ENCODE data around the gene NVL. TPM values are rescaled to one million over a fixed set of nuclear protein-coding genes. Genes with fewer than 3 reads are reported as not detected.
A peak's percentile ranks its signal among the peaks of the same experiment; 100 is the strongest.

NVL gene
- total and polyA plus RNA-seq, 7 experiments from 2014 or later: 16.1 to 48.6 (median 24.7) TPM

DNA sequence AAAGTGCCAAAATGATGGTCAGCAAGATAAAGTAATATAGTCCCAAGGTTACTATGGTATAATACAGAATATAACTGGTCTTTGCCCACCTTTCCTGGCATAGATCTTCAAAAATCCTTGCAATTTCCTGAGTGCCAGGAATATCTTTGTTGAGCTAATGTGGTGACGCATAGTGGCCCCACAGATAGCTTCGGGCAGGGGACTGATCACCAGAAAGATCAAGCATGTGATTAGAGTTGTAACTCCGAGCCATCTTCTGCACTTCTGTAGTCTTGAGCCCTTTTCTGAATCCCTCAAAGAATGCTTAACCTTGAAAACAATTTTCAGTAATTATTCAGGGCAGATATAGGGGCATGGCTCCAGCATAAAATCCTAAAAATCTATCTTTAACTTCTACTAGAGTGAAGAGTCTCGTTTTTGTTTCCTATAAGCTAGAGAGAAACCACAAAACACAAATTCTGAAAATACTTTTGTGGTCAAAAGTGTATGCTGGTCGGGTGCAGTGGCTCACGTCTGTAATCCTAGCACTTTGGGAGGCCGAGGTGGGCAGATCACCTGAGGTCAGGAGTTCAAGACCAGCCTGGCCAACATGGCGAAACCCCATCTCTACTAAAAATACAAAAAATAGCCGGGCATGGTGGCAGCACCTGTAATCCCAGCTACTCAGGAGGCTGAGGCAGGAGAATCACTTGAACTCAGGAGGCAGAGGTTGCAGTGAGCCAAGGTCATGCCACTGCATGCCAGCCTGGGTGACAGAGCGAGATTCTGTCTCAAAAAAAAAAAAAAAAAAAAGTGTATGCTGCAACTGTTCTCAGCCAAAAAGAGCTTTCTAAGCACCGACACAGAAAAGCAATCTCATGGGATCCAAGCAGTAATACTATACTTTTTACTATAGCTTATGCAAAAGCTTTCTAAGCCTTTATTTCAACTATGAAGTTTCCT, 62.8 kb downstream of the NVL start:
- DNase-seq (no peak), ATAC-seq (no peak)
- Mint-ChIP-seq H3K4me1 (peaks cover 6 to 42% (median 8%) of the 10 kb centered on the region in 7 donors), H3K27me3 (no peaks in the 10 kb centered on the region), H3K36me3 (peaks cover 11 to 42% (median 23%) of the 10 kb centered on the region in 5 donors), H3K9me3 (no peaks in the 10 kb centered on the region), H3K27ac (peak overlapping the region in 2 of 9 donors; percentile 14 to 56), H3K4me3 (peak overlapping the region in 1 of 10 donors; percentile 13)
- Histone ChIP-seq H3K4me3 (ENCODE audit: low read length) (no peak overlapping the region), H3K36me3 (ENCODE audit: control insufficient read depth in 2 of 3, insufficient read depth in 3 of 3, low read length in 3 of 3) (peaks cover 0 to 30% (median 7%) of the 10 kb centered on the region in 3 experiments), H3K9me3 (ENCODE audit: control insufficient read depth in 2 of 3, low read length in 3 of 3) (no peaks in the 10 kb centered on the region), H3K4me1 (ENCODE audit: control insufficient read depth in 2 of 2, insufficient read depth in 2 of 2, low read length in 2 of 2) (no peaks in the 10 kb centered on the region), H3K27me3 (ENCODE audit: control insufficient read depth in 2 of 2, insufficient read depth in 2 of 2, low read length in 2 of 2) (no peaks in the 10 kb centered on the region), H3K27ac (ENCODE audit: low read depth, low read length) (no peak overlapping the region)
- CTCF ChIA-PET: no interaction called here
- POLR2A ChIA-PET: no interaction called here
- intact Hi-C loops (cut with micrococcal nuclease): no loop called here

DNA sequence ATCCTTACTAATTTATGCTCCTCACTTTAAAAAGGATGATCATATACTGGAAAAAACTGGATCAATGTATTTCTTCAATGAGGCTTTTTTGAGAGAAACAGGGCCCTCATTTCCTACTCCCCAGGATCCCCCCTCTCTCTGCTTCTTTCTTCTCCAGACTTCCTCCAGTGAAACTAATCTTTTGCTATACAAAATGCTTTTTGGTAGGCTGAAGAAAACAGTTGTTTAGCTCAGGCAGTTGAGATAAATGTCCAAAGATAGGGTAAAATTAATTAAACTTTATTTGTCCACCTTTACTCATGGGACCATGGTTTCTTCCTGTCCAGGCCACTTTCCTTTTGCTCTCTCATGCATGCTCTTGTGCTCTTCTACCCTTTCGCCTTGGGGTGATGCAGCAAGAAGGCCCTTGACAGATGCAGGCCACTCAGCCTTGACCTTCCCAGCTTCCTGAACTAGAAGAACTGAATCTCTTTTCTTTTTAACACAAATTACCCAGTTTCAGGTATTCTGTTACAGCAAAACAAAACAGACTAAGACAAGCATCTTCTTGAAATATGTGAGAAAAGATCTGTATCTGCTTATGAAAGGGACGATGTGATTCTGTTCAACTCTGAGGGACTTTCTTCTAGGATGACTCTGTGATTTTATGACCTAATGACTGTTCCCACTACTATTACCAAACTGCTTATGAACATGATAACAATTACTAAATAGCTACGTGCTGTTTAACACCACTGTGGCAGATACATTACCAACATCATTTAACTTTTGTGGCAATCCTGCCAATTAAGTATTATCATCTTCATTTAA, 63.7 kb downstream of the NVL start:
- H3K9me3 Mint-ChIP-seq: no peaks in the 10 kb centered on the region

DNA sequence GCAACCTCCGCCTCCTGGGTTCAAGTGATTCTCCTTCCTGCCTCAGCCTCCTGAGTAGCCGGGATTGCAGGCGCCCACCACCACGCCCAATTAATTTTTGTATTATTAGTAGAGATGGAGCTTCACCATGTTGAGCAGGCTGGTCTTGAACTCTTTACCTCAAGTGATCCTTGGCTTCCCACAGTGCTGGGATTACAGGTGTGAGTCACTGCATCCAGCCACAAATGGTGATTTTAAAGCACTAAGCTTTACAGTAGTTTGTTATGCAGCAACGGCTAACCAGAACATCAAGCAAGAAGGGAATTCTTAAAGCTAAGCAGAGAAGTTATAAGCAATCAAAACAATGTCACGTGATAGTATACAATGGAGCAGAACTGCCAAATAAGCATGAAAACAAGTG, 65.7 kb downstream of the NVL start:
- Histone ChIP-seq H3K4me1 (ENCODE audit: control insufficient read depth in 2 of 2, insufficient read depth in 2 of 2, low read length in 2 of 2) (peaks cover 0 to 6% of the 10 kb centered on the region in 2 donors), H3K4me3 (ENCODE audit: low read length) (no peak overlapping the region), H3K9me3 (ENCODE audit: control insufficient read depth in 2 of 3, low read length in 3 of 3) (no peaks in the 10 kb centered on the region), H3K36me3 (ENCODE audit: control insufficient read depth in 2 of 3, insufficient read depth in 3 of 3, low read length in 3 of 3) (peaks cover 0 to 25% (median 4%) of the 10 kb centered on the region in 3 experiments), H3K27ac (ENCODE audit: low read depth, low read length) (no peak overlapping the region), H3K27me3 (ENCODE audit: control insufficient read depth in 2 of 2, insufficient read depth in 2 of 2, low read length in 2 of 2) (no peaks in the 10 kb centered on the region)
- Mint-ChIP-seq H3K27me3 (no peaks in the 10 kb centered on the region), H3K9me3 (no peaks in the 10 kb centered on the region), H3K4me3 (no peak overlapping the region), H3K4me1 (peaks cover 14 to 51% (median 20%) of the 10 kb centered on the region in 7 donors), H3K27ac (no peak overlapping the region), H3K36me3 (peaks cover 11 to 37% (median 23%) of the 10 kb centered on the region in 5 donors)
- ATAC-seq: no peak
- ChIA-PET CTCF (no interaction called here), POLR2A (no interaction called here)
- intact Hi-C loops (cut with micrococcal nuclease): loop anchor here (5.0 kb wide), 2 partner anchors 48 to 147 kb away; no protein-coding TSS in a partner anchor
- no peak for DNase-seq

More for the DNA sequence above, 63.7 kb downstream of the NVL start:
- Histone ChIP-seq H3K36me3 (ENCODE audit: control insufficient read depth in 2 of 3, insufficient read depth in 3 of 3, low read length in 3 of 3) (peaks cover 0 to 30% (median 7%) of the 10 kb centered on the region in 3 experiments), H3K27me3 (ENCODE audit: control insufficient read depth in 2 of 2, insufficient read depth in 2 of 2, low read length in 2 of 2) (no peaks in the 10 kb centered on the region), H3K4me1 (ENCODE audit: control insufficient read depth in 2 of 2, insufficient read depth in 2 of 2, low read length in 2 of 2) (peaks cover 0 to 4% of the 10 kb centered on the region in 2 donors), H3K9me3 (ENCODE audit: control insufficient read depth in 2 of 3, low read length in 3 of 3) (no peaks in the 10 kb centered on the region), H3K4me3 (ENCODE audit: low read length) (no peak overlapping the region), H3K27ac (ENCODE audit: low read depth, low read length) (no peak overlapping the region)
- Mint-ChIP-seq H3K36me3 (peaks cover 11 to 43% (median 23%) of the 10 kb centered on the region in 5 donors), H3K27ac (peak overlapping the region in 3 of 9 donors; percentile 14 to 53 (median 52)), H3K4me3 (no peak overlapping the region), H3K27me3 (no peaks in the 10 kb centered on the region), H3K4me1 (peaks cover 11 to 48% (median 17%) of the 10 kb centered on the region in 7 donors)
- ATAC-seq (peak; percentile 41), DNase-seq (no peak)
- POLR2A ChIA-PET: interaction anchor here (1.1 kb wide), 1 partner anchor 21 kb away, joined by 3 read pairs; no protein-coding TSS in a partner anchor
- intact Hi-C loops (cut with micrococcal nuclease): no loop called here
- CTCF ChIA-PET: no interaction called here

DNA sequence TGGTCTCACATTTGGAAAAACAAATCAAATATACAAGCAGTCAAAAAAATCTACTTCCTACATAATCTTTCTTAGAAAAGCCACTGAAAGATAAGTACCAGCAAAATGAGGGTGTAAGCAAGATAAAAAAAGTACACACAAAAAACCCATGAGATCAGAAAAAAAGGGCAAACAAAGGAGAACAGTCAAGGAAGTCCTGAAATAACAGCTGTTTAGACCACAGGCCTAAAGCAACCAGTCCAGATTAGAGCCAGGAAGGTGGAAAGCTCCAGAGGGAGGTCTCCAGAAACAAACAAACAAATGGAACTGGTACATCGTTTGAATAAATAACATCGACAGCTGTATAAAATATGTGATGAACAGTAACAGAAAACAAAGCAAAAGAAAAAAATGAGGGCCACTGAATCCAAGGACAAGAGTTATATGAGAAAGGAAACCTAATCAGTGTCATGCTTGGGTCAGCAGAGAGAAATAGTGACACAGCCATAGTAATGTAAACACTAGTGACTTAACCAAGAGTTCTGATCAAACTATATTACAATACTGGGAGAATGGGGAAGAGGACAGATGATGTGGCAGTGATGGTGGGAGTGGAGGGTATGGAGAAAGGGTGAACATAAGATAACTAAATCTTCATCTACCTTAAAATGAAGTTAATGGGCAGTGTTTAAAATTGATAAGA, 67.5 kb downstream of the NVL start:
- Mint-ChIP-seq H3K4me1 (peaks cover 14 to 42% (median 20%) of the 10 kb centered on the region in 7 donors), H3K27ac (peak overlapping the region in 7 of 9 donors; percentile 15 to 76 (median 62)), H3K27me3 (no peaks in the 10 kb centered on the region), H3K4me3 (peak overlapping the region in 6 of 10 donors; percentile 7 to 56 (median 16)), H3K36me3 (peaks cover 11 to 42% (median 28%) of the 10 kb centered on the region in 5 donors), H3K9me3 (no peaks in the 10 kb centered on the region)
- no peak for ATAC-seq
- Histone ChIP-seq H3K4me3 (ENCODE audit: low read length) (no peak overlapping the region), H3K27me3 (ENCODE audit: control insufficient read depth in 2 of 2, insufficient read depth in 2 of 2, low read length in 2 of 2) (no peaks in the 10 kb centered on the region), H3K36me3 (ENCODE audit: control insufficient read depth in 2 of 3, insufficient read depth in 3 of 3, low read length in 3 of 3) (peaks cover 0 to 15% (median 4%) of the 10 kb centered on the region in 3 experiments), H3K27ac (ENCODE audit: low read depth, low read length) (no peak overlapping the region), H3K4me1 (ENCODE audit: control insufficient read depth in 2 of 2, insufficient read depth in 2 of 2, low read length in 2 of 2) (peaks cover 0 to 6% of the 10 kb centered on the region in 2 donors), H3K9me3 (ENCODE audit: control insufficient read depth in 2 of 3, low read length in 3 of 3) (no peaks in the 10 kb centered on the region)
- intact Hi-C loops (cut with micrococcal nuclease): loop anchor here (5.0 kb wide), 2 partner anchors 50 to 145 kb away; no protein-coding TSS in a partner anchor
- no peak for DNase-seq
- ChIA-PET POLR2A (no interaction called here), CTCF (no interaction called here)

DNA sequence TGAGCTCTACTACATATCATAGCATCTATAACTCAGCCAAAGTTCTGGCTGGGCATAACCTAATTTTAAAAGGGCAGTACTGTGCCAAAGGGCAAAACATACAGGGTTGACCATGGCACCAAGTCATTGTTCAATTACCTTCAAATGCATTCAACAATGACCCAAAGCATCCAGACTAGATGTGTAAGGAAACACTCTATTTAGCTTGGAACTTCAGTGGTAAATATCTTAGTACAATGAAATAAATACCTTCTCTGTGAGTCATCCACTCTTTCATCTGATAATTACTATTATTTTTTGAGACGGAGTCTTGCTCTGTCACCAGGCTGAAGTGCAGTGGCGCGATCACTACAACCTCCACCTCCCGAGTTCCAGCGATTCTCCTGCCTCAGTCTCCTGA, 70.0 kb downstream of the NVL start:
- Mint-ChIP-seq H3K27ac (no peak overlapping the region), H3K4me3 (no peak overlapping the region), H3K36me3 (peaks cover 4 to 30% (median 26%) of the 10 kb centered on the region in 5 donors), H3K9me3 (no peaks in the 10 kb centered on the region), H3K4me1 (peaks cover 14 to 28% (median 20%) of the 10 kb centered on the region in 7 donors), H3K27me3 (no peaks in the 10 kb centered on the region)
- H3K27me3 ChIP-seq (ENCODE audit: control insufficient read depth in 2 of 2, insufficient read depth in 2 of 2, low read length in 2 of 2): no peaks in the 10 kb centered on the region
- peaks cover 0 to 6% of the 10 kb centered on the region in 2 donors for H3K4me1 ChIP-seq (ENCODE audit: control insufficient read depth in 2 of 2, insufficient read depth in 2 of 2, low read length in 2 of 2)
- H3K4me3 ChIP-seq (ENCODE audit: low read length): no peak overlapping the region
- ATAC-seq (no peak), DNase-seq (no peak)
- CTCF ChIA-PET: interaction anchor here (0.5 kb wide), 1 partner anchor 184 kb away, joined by 3 read pairs; no protein-coding TSS in a partner anchor
- no peaks in the 10 kb centered on the region for H3K9me3 ChIP-seq (ENCODE audit: control insufficient read depth in 2 of 3, low read length in 3 of 3)
- intact Hi-C loops (cut with micrococcal nuclease): loop anchor here (5.0 kb wide), 2 partner anchors 52 to 143 kb away; no protein-coding TSS in a partner anchor
- no peak overlapping the region for H3K27ac ChIP-seq (ENCODE audit: low read depth, low read length)
- H3K36me3 ChIP-seq (ENCODE audit: control insufficient read depth in 2 of 3, insufficient read depth in 3 of 3, low read length in 3 of 3): no peaks in the 10 kb centered on the region
- POLR2A ChIA-PET: interaction anchor here (0.8 kb wide), 1 partner anchor 77 kb away, joined by 6 read pairs; the partner anchor contains the start of gene DEGS1

DNA sequence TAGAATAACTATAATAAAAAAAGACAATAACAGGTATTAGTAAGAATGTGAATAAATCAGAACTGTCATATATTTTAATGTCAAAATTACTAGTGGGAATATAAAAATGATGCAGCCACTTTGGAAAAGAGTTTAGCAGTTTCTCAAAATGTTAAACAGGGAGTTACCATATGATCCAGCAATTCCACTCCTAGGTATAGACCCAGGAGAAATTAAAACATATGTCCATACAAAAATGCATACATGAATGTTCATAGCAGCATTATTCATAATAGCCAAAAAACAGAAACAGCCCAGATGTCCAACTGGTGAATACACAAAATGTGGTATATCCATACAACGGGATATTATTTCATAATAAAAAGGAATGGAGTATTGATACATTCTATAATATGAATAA, 71.6 kb downstream of the NVL start:
- Mint-ChIP-seq H3K36me3 (peaks cover 4 to 26% (median 19%) of the 10 kb centered on the region in 5 donors), H3K27me3 (no peaks in the 10 kb centered on the region), H3K4me3 (no peak overlapping the region), H3K27ac (no peak overlapping the region), H3K9me3 (no peaks in the 10 kb centered on the region), H3K4me1 (peaks cover 14 to 22% (median 20%) of the 10 kb centered on the region in 7 donors)
- POLR2A ChIA-PET: no interaction called here
- peaks cover 0 to 6% of the 10 kb centered on the region in 2 donors for H3K4me1 ChIP-seq (ENCODE audit: control insufficient read depth in 2 of 2, insufficient read depth in 2 of 2, low read length in 2 of 2)
- CTCF ChIA-PET: no interaction called here
- intact Hi-C loops (cut with micrococcal nuclease): no loop called here
- H3K27me3 ChIP-seq (ENCODE audit: control insufficient read depth in 2 of 2, insufficient read depth in 2 of 2, low read length in 2 of 2): no peaks in the 10 kb centered on the region
- no peaks in the 10 kb centered on the region for H3K36me3 ChIP-seq (ENCODE audit: control insufficient read depth in 2 of 3, insufficient read depth in 3 of 3, low read length in 3 of 3)
- ATAC-seq (no peak), DNase-seq (no peak)
- no peaks in the 10 kb centered on the region for H3K9me3 ChIP-seq (ENCODE audit: control insufficient read depth in 2 of 3, low read length in 3 of 3)
- H3K4me3 ChIP-seq (ENCODE audit: low read length): no peak overlapping the region
- no peak overlapping the region for H3K27ac ChIP-seq (ENCODE audit: low read depth, low read length)
